ENCODE data around the gene ANP32A. TPM values are rescaled to one million over a fixed set of nuclear protein-coding genes. Genes with fewer than 3 reads are reported as not detected.
"Not testable (repeated sequence)": the region's sequence is repeated elsewhere in the genome, so short reads cannot be mapped to it uniquely, and the experiment has no call there.

ANP32A gene
- total RNA-seq (ENCODE audit: unreplicated experiment), result 248 TPM
- long read RNA-seq, transcript ANP32A-203 (7 exons, 2,440 nt), result major isoform, 23 of 30 reads
- long read RNA-seq, partial matches to known transcripts, result 2 of 30 reads
- long read RNA-seq, other reads (novel, unspliced or antisense), result 5 of 30 reads

DNA sequence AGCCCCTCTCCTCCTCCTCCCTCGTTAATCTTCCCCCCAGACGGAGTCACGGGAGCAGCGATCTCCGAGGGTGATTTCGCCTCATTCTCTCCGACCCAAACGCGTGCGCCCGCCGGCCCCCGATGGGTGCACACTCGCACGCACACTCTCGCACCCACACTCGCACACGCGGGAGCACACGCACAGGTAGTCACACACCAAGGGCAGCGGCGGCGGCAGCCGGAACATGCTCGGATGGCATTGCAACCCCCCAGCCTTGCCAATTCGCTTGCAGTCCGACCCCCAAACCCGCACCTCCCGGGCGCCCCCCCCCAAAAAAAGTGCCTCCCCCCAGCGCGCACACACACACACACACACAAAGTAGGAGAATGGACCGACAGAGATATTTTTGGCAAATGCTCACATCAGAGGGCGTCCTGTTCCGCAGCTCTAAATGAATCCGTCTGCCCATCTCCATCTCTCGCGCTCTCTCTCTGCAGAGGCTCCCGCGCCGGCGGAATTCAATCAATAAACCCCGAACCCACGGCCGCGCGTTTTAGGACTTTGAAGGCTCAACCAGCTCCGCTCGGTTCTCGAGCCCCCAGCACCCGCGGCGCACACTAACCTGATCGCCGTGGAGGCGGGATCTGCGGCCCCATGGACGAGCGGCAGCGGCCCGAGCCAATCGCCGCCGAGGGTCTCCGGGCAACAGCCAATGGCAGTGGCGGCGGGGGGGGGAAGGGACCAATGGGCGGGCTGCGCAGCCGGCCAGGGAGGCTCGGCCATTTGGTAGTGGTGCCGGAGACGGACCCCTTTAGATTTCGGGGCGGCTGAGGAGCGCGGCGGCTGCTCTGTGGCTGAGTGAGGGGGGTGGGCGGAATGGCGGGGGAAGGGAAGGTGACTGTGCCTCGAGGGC, at the start of gene ANP32A:
ANP32A (minus strand) TSS at position 601 of the 895 bp plus-strand sequence; CDS start at position 457, 144 bp downstream.
- peaks cover 7% of the 10 kb centered on the region for H3K36me3 Mint-ChIP-seq (ENCODE audit: low read depth, unreplicated experiment)
- peak; percentile 99 for DNase-seq (ENCODE audit: low spot score)
- peaks cover 37% of the 10 kb centered on the region for H3K4me1 Mint-ChIP-seq (ENCODE audit: unreplicated experiment)
- no peaks in the 10 kb centered on the region for H3K9me3 Mint-ChIP-seq (ENCODE audit: unreplicated experiment)
- TF ChIP-seq, protein P1, sequence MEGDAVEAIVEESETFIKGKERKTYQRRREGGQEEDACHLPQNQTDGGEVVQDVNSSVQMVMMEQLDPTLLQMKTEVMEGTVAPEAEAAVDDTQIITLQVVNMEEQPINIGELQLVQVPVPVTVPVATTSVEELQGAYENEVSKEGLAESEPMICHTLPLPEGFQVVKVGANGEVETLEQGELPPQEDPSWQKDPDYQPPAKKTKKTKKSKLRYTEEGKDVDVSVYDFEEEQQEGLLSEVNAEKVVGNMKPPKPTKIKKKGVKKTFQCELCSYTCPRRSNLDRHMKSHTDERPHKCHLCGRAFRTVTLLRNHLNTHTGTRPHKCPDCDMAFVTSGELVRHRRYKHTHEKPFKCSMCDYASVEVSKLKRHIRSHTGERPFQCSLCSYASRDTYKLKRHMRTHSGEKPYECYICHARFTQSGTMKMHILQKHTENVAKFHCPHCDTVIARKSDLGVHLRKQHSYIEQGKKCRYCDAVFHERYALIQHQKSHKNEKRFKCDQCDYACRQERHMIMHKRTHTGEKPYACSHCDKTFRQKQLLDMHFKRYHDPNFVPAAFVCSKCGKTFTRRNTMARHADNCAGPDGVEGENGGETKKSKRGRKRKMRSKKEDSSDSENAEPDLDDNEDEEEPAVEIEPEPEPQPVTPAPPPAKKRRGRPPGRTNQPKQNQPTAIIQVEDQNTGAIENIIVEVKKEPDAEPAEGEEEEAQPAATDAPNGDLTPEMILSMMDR (IDR thresholded peaks at IDR 0.05; ENCODE audit: unreplicated experiment), result no peak
- H3K27ac Mint-ChIP-seq (ENCODE audit: unreplicated experiment), result peak within 1 kb of the TSS; percentile 93
- peaks cover 17% of the 10 kb centered on the region for H3K27me3 Mint-ChIP-seq (ENCODE audit: unreplicated experiment)
- H3K4me3 Mint-ChIP-seq (ENCODE audit: unreplicated experiment), result peak within 1 kb of the TSS; percentile 97

DNA sequence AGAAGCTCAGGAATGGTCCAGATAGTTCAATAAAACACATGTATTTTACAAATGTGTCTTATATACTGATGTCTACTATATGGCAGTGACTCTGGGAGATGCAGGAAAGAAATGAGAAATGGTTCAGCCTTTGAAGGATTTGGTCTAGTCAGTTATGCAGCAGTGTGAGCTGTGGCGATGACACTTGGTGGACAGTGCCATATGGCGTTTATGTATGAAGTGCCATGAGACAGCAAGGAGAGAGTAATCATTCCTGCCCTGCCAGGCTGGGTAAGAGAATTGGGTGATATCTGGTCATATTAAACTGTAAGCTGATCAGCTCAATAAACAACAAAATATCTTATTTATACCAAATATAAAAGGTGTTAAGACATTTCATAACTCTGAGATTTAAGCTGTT, 47.6 kb upstream of the ANP32A start:
- no peaks in the 10 kb centered on the region for H3K9me3 Mint-ChIP-seq (ENCODE audit: unreplicated experiment)
- TF ChIP-seq, protein P1 (IDR thresholded peaks at IDR 0.05; ENCODE audit: unreplicated experiment), result no peak

DNA sequence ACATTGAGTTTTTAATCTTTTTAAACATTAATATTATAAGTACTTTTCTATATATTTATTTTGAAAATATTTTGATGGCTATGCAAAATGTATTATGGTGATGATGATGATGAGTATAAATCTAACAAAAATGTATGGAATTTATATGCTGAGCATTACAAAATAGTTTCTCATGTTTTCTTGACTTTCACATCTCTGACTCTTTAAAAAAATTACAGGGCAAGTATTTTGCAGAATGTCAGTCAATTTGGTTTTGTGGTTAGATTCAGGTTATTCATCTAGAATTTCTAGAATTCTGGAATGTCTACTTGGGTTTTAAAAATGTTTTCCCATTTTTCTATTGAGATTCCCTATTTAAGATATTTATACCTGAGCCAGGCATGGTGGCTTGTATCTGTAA, 41.7 kb upstream of the ANP32A start:
- TF ChIP-seq, protein P1 (IDR thresholded peaks at IDR 0.05; ENCODE audit: unreplicated experiment), result no peak
- Mint-ChIP-seq H3K27ac (ENCODE audit: unreplicated experiment) (no peak overlapping the region), H3K4me1 (ENCODE audit: unreplicated experiment) (no peaks in the 10 kb centered on the region), H3K36me3 (ENCODE audit: low read depth, unreplicated experiment) (peaks cover 9% of the 10 kb centered on the region), H3K4me3 (ENCODE audit: unreplicated experiment) (no peak overlapping the region), H3K27me3 (ENCODE audit: unreplicated experiment) (no peaks in the 10 kb centered on the region), H3K9me3 (ENCODE audit: unreplicated experiment) (peaks cover 7% of the 10 kb centered on the region)
- DNase-seq (ENCODE audit: low spot score), result no peak

More for the DNA sequence above, 47.6 kb upstream of the ANP32A start:
- Mint-ChIP-seq H3K27ac (ENCODE audit: unreplicated experiment) (no peak overlapping the region), H3K36me3 (ENCODE audit: low read depth, unreplicated experiment) (peaks cover 5% of the 10 kb centered on the region), H3K4me1 (ENCODE audit: unreplicated experiment) (no peaks in the 10 kb centered on the region), H3K27me3 (ENCODE audit: unreplicated experiment) (no peaks in the 10 kb centered on the region), H3K4me3 (ENCODE audit: unreplicated experiment) (no peak overlapping the region)
- no peak for DNase-seq (ENCODE audit: low spot score)

DNA sequence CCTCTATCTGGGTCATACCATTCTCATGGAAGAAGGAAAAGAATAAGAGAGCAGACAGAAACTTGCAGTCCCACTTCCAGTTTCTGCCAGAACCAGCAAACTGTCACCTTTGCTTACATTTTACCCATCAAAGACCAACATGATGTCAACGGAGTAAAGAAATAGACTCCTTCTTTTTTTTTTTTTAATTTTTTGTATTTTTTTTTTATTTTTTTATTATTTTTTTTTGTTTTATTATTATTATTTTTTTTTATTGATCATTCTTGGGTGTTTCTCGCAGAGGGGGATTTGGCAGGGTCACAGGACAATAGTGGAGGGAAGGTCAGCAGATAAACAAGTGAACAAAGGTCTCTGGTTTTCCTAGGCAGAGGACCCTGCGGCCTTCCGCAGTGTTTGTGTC, 38.0 kb upstream of the ANP32A start:
- not testable (repeated sequence) for H3K27ac Mint-ChIP-seq (ENCODE audit: unreplicated experiment); DNase-seq (ENCODE audit: low spot score); H3K4me3 Mint-ChIP-seq (ENCODE audit: unreplicated experiment); H3K4me1 Mint-ChIP-seq (ENCODE audit: unreplicated experiment); H3K27me3 Mint-ChIP-seq (ENCODE audit: unreplicated experiment); H3K36me3 Mint-ChIP-seq (ENCODE audit: low read depth, unreplicated experiment); H3K9me3 Mint-ChIP-seq (ENCODE audit: unreplicated experiment)

DNA sequence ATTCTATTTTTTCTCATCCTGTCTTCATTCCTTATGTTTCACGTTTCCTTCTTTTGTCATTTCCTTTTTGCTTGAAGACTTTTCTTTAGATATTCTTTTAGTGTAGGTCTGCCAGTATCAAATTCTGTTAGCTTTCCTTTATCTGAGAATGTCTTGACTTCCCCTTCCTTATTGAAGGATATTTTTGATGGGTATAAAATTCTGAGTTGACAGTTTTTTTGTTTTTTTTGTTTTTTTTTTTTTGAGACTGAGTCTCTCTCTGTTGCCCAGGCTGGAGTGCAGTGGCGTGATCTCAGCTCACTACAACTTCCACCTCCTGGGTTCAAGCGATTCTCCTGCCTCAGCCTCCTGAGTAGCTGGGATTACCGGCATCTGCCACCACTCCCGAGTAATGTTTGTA, 36.7 kb upstream of the ANP32A start:
- not testable (repeated sequence) for DNase-seq (ENCODE audit: low spot score); H3K4me3 Mint-ChIP-seq (ENCODE audit: unreplicated experiment); H3K27ac Mint-ChIP-seq (ENCODE audit: unreplicated experiment); H3K4me1 Mint-ChIP-seq (ENCODE audit: unreplicated experiment); H3K9me3 Mint-ChIP-seq (ENCODE audit: unreplicated experiment); H3K27me3 Mint-ChIP-seq (ENCODE audit: unreplicated experiment); H3K36me3 Mint-ChIP-seq (ENCODE audit: low read depth, unreplicated experiment)

DNA sequence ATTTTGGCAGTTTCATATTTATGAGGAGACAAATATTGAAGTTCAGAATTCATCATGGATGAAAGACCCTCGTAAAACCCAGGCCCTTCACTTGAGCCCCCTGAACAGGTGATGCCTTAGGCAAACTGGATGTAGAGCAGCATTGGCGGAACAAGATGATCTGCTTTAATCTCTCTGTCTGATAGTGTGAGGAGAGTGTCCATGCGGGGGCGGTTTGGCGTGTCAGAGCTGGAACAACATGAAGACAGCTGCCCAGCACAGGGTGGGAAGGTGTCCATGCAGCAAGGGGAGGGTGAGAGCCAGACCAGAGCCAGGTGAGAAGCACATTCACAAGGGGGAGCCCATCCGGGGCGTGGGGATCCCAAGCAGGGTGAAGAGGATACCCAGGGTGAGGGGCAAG, 31.8 kb upstream of the ANP32A start:
- no peak overlapping the region for H3K4me3 Mint-ChIP-seq (ENCODE audit: unreplicated experiment)
- no peaks in the 10 kb centered on the region for H3K27me3 Mint-ChIP-seq (ENCODE audit: unreplicated experiment)
- TF ChIP-seq, protein P1 (IDR thresholded peaks at IDR 0.05; ENCODE audit: unreplicated experiment), result no peak

More for the DNA sequence above, 31.8 kb upstream of the ANP32A start:
- Mint-ChIP-seq H3K27ac (ENCODE audit: unreplicated experiment) (no peak overlapping the region), H3K36me3 (ENCODE audit: low read depth, unreplicated experiment) (no peaks in the 10 kb centered on the region), H3K9me3 (ENCODE audit: unreplicated experiment) (no peaks in the 10 kb centered on the region), H3K4me1 (ENCODE audit: unreplicated experiment) (no peaks in the 10 kb centered on the region)
- DNase-seq (ENCODE audit: low spot score), result no peak

All from endothelial cell (in vitro differentiated cells).